HEK293 (cell line): ENCODE measurements around the gene LDLRAD3.

Experiments
- CTCF ChIA-PET: fragments of 350-600 bp; formaldehyde crosslinking; extraction: SDS; loops from one replicate; lab custom pipeline; 2021; ENCODE audit warnings: antibody characterized with exemption; lab: Yijun Ruan, JAX
- POLR2A ChIA-PET: fragments of 300-600 bp; formaldehyde crosslinking; extraction: SDS; loops from one replicate; lab custom pipeline; 2020; ENCODE audit warnings: antibody characterized with exemption, inconsistent platforms; lab: Yijun Ruan, JAX
- H3K27ac ChIP-seq: fragments of 200-500 bp; sonication (Bioruptor generic); 2 replicates; pipeline ENCODE4 v1.5.1; 2014; ENCODE audit warnings: low read depth, low read length, control low read depth, inconsistent platforms; ENCODE audit errors: extremely low read depth
- H3K36me3 ChIP-seq, 2 experiments: fragments of 200-500 bp in 1 of 2; sonication (Bioruptor generic) in 1 of 2; 1 replicate in 1 of 2; 2 replicates in 1 of 2; pipeline ENCODE4 v1.5.1; 2014 to 2017; ENCODE audit warnings: inconsistent platforms in 2 of 2, low read length in 2 of 2; ENCODE audit not compliant: control insufficient read depth in 2 of 2, insufficient read depth in 1 of 2
- H3K4me1 ChIP-seq: fragments of 200-500 bp; sonication (Bioruptor generic); 2 replicates; pipeline ENCODE4 v1.5.1; 2014; ENCODE audit warnings: mild to moderate bottlenecking, low read length, inconsistent platforms; ENCODE audit not compliant: control insufficient read depth, insufficient read depth
- H3K4me3 ChIP-seq: 2 replicates; pipeline ENCODE4 v1.5.1; 2011; ENCODE audit warnings: low read depth, mild to moderate bottlenecking, control low read depth, low read length, moderate library complexity
- H3K9me3 ChIP-seq: fragments of 200-500 bp; sonication (Bioruptor generic); 2 replicates; pipeline ENCODE4 v1.5.1; 2014; ENCODE audit warnings: low read depth, low read length, inconsistent platforms; ENCODE audit not compliant: control insufficient read depth, insufficient read depth
- FEZF1 ChIP-seq: fragments of 450-650 bp; formaldehyde crosslinking; IDR thresholded peaks from 2 replicates; pipeline ENCODE4 v1.5.1; 2016; ENCODE audit warnings: missing biosample characterization, missing genetic modification characterization
- KLF8 ChIP-seq: fragments of 450-650 bp; formaldehyde crosslinking; IDR thresholded peaks from 2 replicates; pipeline ENCODE4 v1.5.1; 2016; ENCODE audit warnings: missing biosample characterization, missing genetic modification characterization
- MEIS1 ChIP-seq: sonication (generic); formaldehyde crosslinking; IDR thresholded peaks from 2 replicates; pipeline ENCODE4 v1.8.1; 2022; ENCODE audit warnings: missing genetic modification reagents, mild to moderate bottlenecking, borderline replicate concordance
- REST ChIP-seq: fragments of 450-650 bp; formaldehyde crosslinking; IDR thresholded peaks from 2 replicates; pipeline ENCODE4 v1.5.1; 2016; ENCODE audit warnings: missing biosample characterization, missing genetic modification characterization
- SP7 ChIP-seq: fragments of 450-650 bp; formaldehyde crosslinking; IDR thresholded peaks from 2 replicates; pipeline ENCODE4 v1.5.1; 2016; ENCODE audit warnings: missing biosample characterization, missing genetic modification characterization
- ZBTB49 ChIP-seq: fragments of 450-650 bp; formaldehyde crosslinking; IDR thresholded peaks from 2 replicates; pipeline ENCODE4 v1.5.1; 2016; ENCODE audit warnings: missing biosample characterization, missing genetic modification characterization, low read depth
- ZFHX2 ChIP-seq: fragments of 450-650 bp; formaldehyde crosslinking; conservative IDR thresholded peaks from 2 replicates; pipeline ENCODE4 v1.5.1; 2016; ENCODE audit warnings: missing biosample characterization, missing genetic modification characterization
- ZNF169 ChIP-seq: fragments of 450-650 bp; formaldehyde crosslinking; IDR thresholded peaks from 2 replicates; pipeline ENCODE4 v1.5.1; 2016; ENCODE audit warnings: missing biosample characterization, missing genetic modification characterization
- ZNF223 ChIP-seq: fragments of 450-650 bp; formaldehyde crosslinking; IDR thresholded peaks from 2 replicates; pipeline ENCODE4 v1.5.1; 2016; ENCODE audit warnings: missing biosample characterization, missing genetic modification characterization
- ZNF239 ChIP-seq: fragments of 450-650 bp; formaldehyde crosslinking; IDR thresholded peaks from 2 replicates; pipeline ENCODE4 v1.5.1; 2016; ENCODE audit warnings: missing biosample characterization, missing genetic modification characterization
- ZNF341 ChIP-seq: fragments of 450-650 bp; formaldehyde crosslinking; IDR thresholded peaks from 2 replicates; pipeline ENCODE4; 2016; ENCODE audit warnings: low read depth, missing biosample characterization, missing genetic modification characterization
- ZNF366 ChIP-seq: fragments of 450-650 bp; formaldehyde crosslinking; conservative IDR thresholded peaks from 2 replicates; pipeline ENCODE4 v1.5.1; 2016; ENCODE audit warnings: missing biosample characterization, missing genetic modification characterization
- ZNF398 ChIP-seq: fragments of 450-650 bp; formaldehyde crosslinking; IDR thresholded peaks from 2 replicates; pipeline ENCODE4 v1.5.1; 2017; ENCODE audit warnings: missing biosample characterization, missing genetic modification characterization
- ZNF677 ChIP-seq: fragments of 450-650 bp; IDR thresholded peaks from 2 replicates; pipeline ENCODE4 v1.5.0; 2018; ENCODE audit warnings: missing biosample characterization, mild to moderate bottlenecking, missing genetic modification characterization, moderate library complexity
- ZSCAN16 ChIP-seq: fragments of 450-650 bp; formaldehyde crosslinking; IDR thresholded peaks from 2 replicates; pipeline ENCODE4 v1.5.1; 2016; ENCODE audit warnings: missing biosample characterization, missing genetic modification characterization

The LDLRAD3 gene

GRCh38 chr11:36156817-36157519, 213.1 kb downstream of the LDLRAD3 start (continued):
- TF ChIP-seq REST (tag by site-specific recombination) (no peak), ZNF239 (tag by site-specific recombination) (no peak), KLF8 (tag by site-specific recombination) (no peak), ZNF341 (tag by site-specific recombination) (no peak), ZNF366 (tag by site-specific recombination) (no peak), ZNF223 (tag by site-specific recombination) (no peak)

- Histone ChIP-seq H3K9me3 (no peaks in the 10 kb centered on the region), H3K4me3 (no peak overlapping the region), H3K36me3 (no peaks in the 10 kb centered on the region), H3K27ac (no peak overlapping the region), H3K4me1 (no peaks in the 10 kb centered on the region; the same call in 1 of the 2 replicates)
- CTCF ChIA-PET: interaction anchor here (0.6 kb wide), 2 partner anchors 105 to 126 kb away, joined by 3 to 4 read pairs; no protein-coding TSS in a partner anchor
- POLR2A ChIA-PET: interaction anchor here (0.6 kb wide), 1 partner anchor 86 kb away, joined by 4 read pairs; no protein-coding TSS in a partner anchor
- TF ChIP-seq ZNF398 (tag by site-specific recombination) (no peak), FEZF1 (no peak), ZNF169 (tag by site-specific recombination) (no peak), ZFHX2 (tag by site-specific recombination) (no peak), ZSCAN16 (tag by site-specific recombination) (no peak), ZNF677 (tag by site-specific recombination) (no peak), MEIS1 (CRISPR knock-in tag) (no peak), SP7 (tag by site-specific recombination) (no peak), ZBTB49 (tag by site-specific recombination) (no peak), REST (tag by site-specific recombination) (no peak)
These were observed 216.2 kb downstream of the LDLRAD3 start for GRCh38 chr11:36160091-36160490.
